H9 (cell line): ENCODE data around the gene ST8SIA2. TPM values are rescaled to one million over a fixed set of nuclear protein-coding genes. Genes with fewer than 3 reads are reported as not detected.

Source experiments
- DNase-seq: peaks from one replicate; pipeline ENCODE4 v3.0.0-alpha.2; 2017
- H2AFZ ChIP-seq: one replicate; pipeline ENCODE4 v1.6.1; 2013; ENCODE audit warnings: mild to moderate bottlenecking, low read length, control low read depth, moderate library complexity
- H2AK5ac ChIP-seq: 2 replicates; pipeline ENCODE4 v1.6.1; 2013; ENCODE audit warnings: low read length, control low read depth, mixed read lengths; ENCODE audit not compliant: insufficient read length
- H2BK120ac ChIP-seq: one replicate; pipeline ENCODE4 v1.6.1; 2013; ENCODE audit warnings: low read depth, mild to moderate bottlenecking, low read length, control low read depth, inconsistent platforms; ENCODE audit not compliant: poor library complexity, severe bottlenecking
- H2BK12ac ChIP-seq: 2 replicates; pipeline ENCODE4 v1.6.1; 2013; ENCODE audit warnings: low read length, control low read depth, mixed read lengths, low read depth; ENCODE audit not compliant: insufficient read length
- H2BK15ac ChIP-seq: 2 replicates; pipeline ENCODE4 v1.6.1; 2013; ENCODE audit warnings: low read depth, low read length, control low read depth
- H2BK20ac ChIP-seq: one replicate; pipeline ENCODE4 v1.6.1; 2013; ENCODE audit warnings: low read depth, mild to moderate bottlenecking, low read length, control low read depth, inconsistent platforms; ENCODE audit not compliant: poor library complexity, severe bottlenecking
- H2BK5ac ChIP-seq: 2 replicates; pipeline ENCODE4 v1.6.1; 2013; ENCODE audit warnings: low read length, control low read depth, mixed read lengths; ENCODE audit not compliant: insufficient read length
- H3K14ac ChIP-seq: 2 replicates; pipeline ENCODE4 v1.6.1; 2013; ENCODE audit warnings: low read length, control low read depth; ENCODE audit not compliant: insufficient read depth
- H3K18ac ChIP-seq: 2 replicates; pipeline ENCODE4 v1.6.1; 2013; ENCODE audit warnings: low read depth, mild to moderate bottlenecking, mixed read lengths, low read length, control low read depth; ENCODE audit not compliant: insufficient read length
- H3K23ac ChIP-seq: 2 replicates; pipeline ENCODE4 v1.6.1; 2013; ENCODE audit warnings: low read length, control low read depth, mixed read lengths, low read depth; ENCODE audit not compliant: insufficient read length
- H3K23me2 ChIP-seq: 2 replicates; pipeline ENCODE4 v1.6.1; 2013; ENCODE audit warnings: low read depth, mild to moderate bottlenecking, mixed read lengths, low read length, control low read depth; ENCODE audit not compliant: insufficient read length, poor library complexity, severe bottlenecking
- H3K27ac ChIP-seq: 2 replicates; pipeline ENCODE4 v1.5.1; 2013; ENCODE audit warnings: low read length, control low read depth, mixed read lengths, low read depth; ENCODE audit not compliant: insufficient read length
- H3K27me3 ChIP-seq: 2 replicates; pipeline ENCODE4 v1.6.1; 2013; ENCODE audit warnings: low read length, control low read depth, inconsistent platforms; ENCODE audit not compliant: insufficient read depth
- H3K4ac ChIP-seq: 2 replicates; pipeline ENCODE4 v1.6.1; 2013; ENCODE audit warnings: low read depth, mild to moderate bottlenecking, control low read depth, inconsistent platforms, low read length, moderate library complexity
- H3K4me1 ChIP-seq: 2 replicates; pipeline ENCODE4 v1.6.1; 2013; ENCODE audit warnings: low read length, control low read depth, inconsistent platforms; ENCODE audit not compliant: insufficient read depth
- H3K4me2 ChIP-seq: 2 replicates; pipeline ENCODE4 v1.6.1; 2013; ENCODE audit warnings: low read length, control low read depth, mixed read lengths; ENCODE audit not compliant: insufficient read length, insufficient read depth
- H3K56ac ChIP-seq: 2 replicates; pipeline ENCODE4 v1.6.1; 2013; ENCODE audit warnings: low read depth, mild to moderate bottlenecking, mixed read lengths, low read length, control low read depth; ENCODE audit not compliant: insufficient read length
- H3K79me1 ChIP-seq: 2 replicates; pipeline ENCODE4 v1.6.1; 2013; ENCODE audit warnings: low read depth, mild to moderate bottlenecking, moderate library complexity, low read length, control low read depth, inconsistent platforms; ENCODE audit not compliant: insufficient read depth, poor library complexity, severe bottlenecking
- H3K79me2 ChIP-seq: 2 replicates; pipeline ENCODE4 v1.6.1; 2013; ENCODE audit warnings: low read length, control low read depth, inconsistent platforms; ENCODE audit not compliant: insufficient read depth
- H3K9ac ChIP-seq: 2 replicates; pipeline ENCODE4 v1.6.1; 2013; ENCODE audit warnings: low read length, control low read depth, mixed read lengths; ENCODE audit not compliant: insufficient read length; ENCODE audit errors: extremely low read depth
- H3K9me3 ChIP-seq: one replicate; pipeline ENCODE4 v1.6.1; 2013; ENCODE audit warnings: low read depth, low read length, inconsistent platforms; ENCODE audit not compliant: control insufficient read depth
- H3T11ph ChIP-seq: one replicate; pipeline ENCODE4 v1.6.1; 2013; ENCODE audit warnings: mild to moderate bottlenecking, low read length, control low read depth, inconsistent platforms
- H4K20me1 ChIP-seq: one replicate; pipeline ENCODE4 v1.6.1; 2013; ENCODE audit not compliant: control insufficient read depth, insufficient read length, insufficient read depth
- H4K5ac ChIP-seq: 2 replicates; pipeline ENCODE4 v1.6.1; 2013; ENCODE audit warnings: low read depth, mild to moderate bottlenecking, mixed read lengths, low read length, control low read depth; ENCODE audit not compliant: insufficient read length
- H4K8ac ChIP-seq: replicated peaks from 2 replicates; pipeline ENCODE4 v1.6.1; 2013; ENCODE audit warnings: low read length, control low read depth, mixed read lengths, low read depth; ENCODE audit not compliant: insufficient read length
- H4K91ac ChIP-seq: 2 replicates; pipeline ENCODE4 v1.6.1; 2013; ENCODE audit warnings: low read depth, mild to moderate bottlenecking, moderate library complexity, mixed read lengths, low read length, control low read depth; ENCODE audit not compliant: insufficient read length
- H3K27ac Mint-ChIP-seq, 3 experiments: 2 replicates in 2 of 3; 3 replicates in 1 of 3; pipeline ENCODE4 v1.8.0; 2020 to 2021; ENCODE audit warnings: mixed read lengths in 3 of 3, mild to moderate bottlenecking in 1 of 3, moderate library complexity in 1 of 3
- H3K27me3 Mint-ChIP-seq: 2 replicates; pipeline ENCODE4 v1.8.0; 2021; ENCODE audit warnings: low read depth, mild to moderate bottlenecking, moderate library complexity, mixed read lengths
- H3K36me3 Mint-ChIP-seq, 3 experiments: 2 replicates in 2 of 3; 3 replicates in 1 of 3; pipeline ENCODE4 v1.8.0; 2020 to 2021; ENCODE audit warnings: low read depth in 3 of 3, mixed read lengths in 3 of 3; ENCODE audit not compliant: insufficient read depth in 1 of 3
- H3K4me1 Mint-ChIP-seq, 2 experiments: 2 replicates each; pipeline ENCODE4 v1.8.0; 2020; ENCODE audit warnings: mixed read lengths in 2 of 2
- H3K4me3 Mint-ChIP-seq, 2 experiments: 2 replicates in 1 of 2; 3 replicates in 1 of 2; pipeline ENCODE4 v1.8.0; 2020 to 2021; ENCODE audit warnings: mild to moderate bottlenecking in 2 of 2, mixed read lengths in 2 of 2, moderate library complexity in 1 of 2
- H3K9me3 Mint-ChIP-seq, 2 experiments: 2 replicates in 1 of 2; 3 replicates in 1 of 2; pipeline ENCODE4 v1.8.0; 2020; ENCODE audit warnings: mild to moderate bottlenecking in 2 of 2, mixed read lengths in 2 of 2, moderate library complexity in 1 of 2
- CTCF ChIP-seq: fragments of 200-600 bp; sonication (generic); conservative IDR thresholded peaks from 3 replicates; pipeline ENCODE4 v1.8.0; 2021; ENCODE audit warnings: antibody characterized with exemption, mild to moderate bottlenecking
- WGBS: extraction: QIAGEN DNeasy Blood & Tissue Kit; methylation state at CpG from one replicate; pipeline ENCODE4 v1.1.7; 2013; ENCODE audit warnings: missing lambda C conversion rate, low lambda C conversion rate, mixed read lengths; ENCODE audit not compliant: insufficient read length; ENCODE audit errors: extremely low coverage; 5-methylcytosine and 5-hydroxymethylcytosine counted together
- total RNA-seq: library from RNA; stranded (reverse); gene quantifications from 2 replicates; pipeline ENCODE4 v1.2.1, GENCODE V29; 2021

The ST8SIA2 gene
- total RNA-seq, 1 experiment from 2014 or later = 1.8 TPM

GRCh38 chr15:92421976-92422375 lies 28.3 kb downstream of the ST8SIA2 start:
- no peaks in the 10 kb centered on the region for H3K27me3 ChIP-seq
- no peak overlapping the region for H3T11ph ChIP-seq
- Mint-ChIP-seq H3K36me3 (peaks cover 0 to 4% (median 0%) of the 10 kb centered on the region in 3 experiments; a peak in 2 of 7 replicates), H3K4me3 (no peak overlapping the region), H3K9me3 (no peaks in the 10 kb centered on the region), H3K4me1 (peaks cover 13 to 28% of the 10 kb centered on the region in 2 experiments), H3K27me3 (peaks cover 9% of the 10 kb centered on the region), H3K27ac (no peak overlapping the region)
- H3K9me3 ChIP-seq = no peaks in the 10 kb centered on the region
- no peak for DNase-seq
- H2BK120ac ChIP-seq = no peak overlapping the region
- no peak overlapping the region for H3K18ac ChIP-seq
- no peak overlapping the region for H3K9ac ChIP-seq
- no CpG with 5 or more reads among the region's 1 CpG for WGBS
- no peak overlapping the region for H4K5ac ChIP-seq
- no peak overlapping the region for H2BK15ac ChIP-seq
- no peak overlapping the region for H2AFZ ChIP-seq
- H3K23me2 ChIP-seq = no peaks in the 10 kb centered on the region
- H3K14ac ChIP-seq = no peak overlapping the region
- no peak overlapping the region for H2AK5ac ChIP-seq
- H2BK5ac ChIP-seq = no peak overlapping the region
- H4K20me1 ChIP-seq = no peaks in the 10 kb centered on the region
- H4K91ac ChIP-seq = no peak overlapping the region
- no peak overlapping the region for H4K8ac ChIP-seq
- H2BK20ac ChIP-seq = no peak overlapping the region
- no peak overlapping the region for H3K56ac ChIP-seq
- H3K79me2 ChIP-seq = no peaks in the 10 kb centered on the region
- no peak overlapping the region for H3K4ac ChIP-seq
- H2BK12ac ChIP-seq = no peak overlapping the region
- H3K4me1 ChIP-seq = peaks cover 3% of the 10 kb centered on the region
- no peak overlapping the region for H3K27ac ChIP-seq
- no peak for TF ChIP-seq CTCF
- H3K79me1 ChIP-seq = no peaks in the 10 kb centered on the region
- no peak overlapping the region for H3K4me2 ChIP-seq
- H3K23ac ChIP-seq = no peak overlapping the region
